C4-2B (cell line): ENCODE results near the gene MAP9.

Experiments used
- ZFX ChIP-seq: fragments of 450-650 bp; IDR thresholded peaks from 2 replicates; pipeline ENCODE4 v1.6.1; 2017
- TF ChIP-seq, protein P1 (sequence below): fragments of 450-650 bp; conservative IDR thresholded peaks from 2 replicates; pipeline ENCODE4 v1.5.1; 2017; ENCODE audit warnings: mild to moderate bottlenecking

DNA sequence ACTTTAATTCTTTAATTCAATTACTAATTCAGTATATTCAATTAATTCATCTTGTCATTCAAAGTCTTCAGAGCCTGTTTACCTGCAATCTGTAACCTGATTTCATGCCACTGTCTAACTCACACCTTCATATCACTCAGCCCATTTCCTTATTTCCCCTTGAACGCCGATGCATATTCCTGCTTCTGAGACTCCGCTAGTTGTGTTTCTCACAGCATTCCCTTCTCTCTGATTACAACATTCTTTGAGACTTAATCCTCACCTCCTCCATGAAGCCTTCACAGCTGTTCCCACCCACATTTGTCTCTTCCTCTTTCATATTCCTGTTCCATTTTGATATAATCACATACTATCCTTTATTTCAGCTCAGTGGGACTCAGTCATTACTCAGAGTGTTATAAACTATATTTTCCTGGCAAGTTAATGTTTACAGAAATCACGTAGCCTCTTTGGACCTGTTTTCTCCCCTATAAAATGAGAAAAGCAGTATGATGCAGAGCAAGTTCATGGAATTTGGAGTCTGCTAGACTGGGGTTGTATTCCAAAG, 69.0 kb downstream of the MAP9 start:
- TF ChIP-seq, protein P1, sequence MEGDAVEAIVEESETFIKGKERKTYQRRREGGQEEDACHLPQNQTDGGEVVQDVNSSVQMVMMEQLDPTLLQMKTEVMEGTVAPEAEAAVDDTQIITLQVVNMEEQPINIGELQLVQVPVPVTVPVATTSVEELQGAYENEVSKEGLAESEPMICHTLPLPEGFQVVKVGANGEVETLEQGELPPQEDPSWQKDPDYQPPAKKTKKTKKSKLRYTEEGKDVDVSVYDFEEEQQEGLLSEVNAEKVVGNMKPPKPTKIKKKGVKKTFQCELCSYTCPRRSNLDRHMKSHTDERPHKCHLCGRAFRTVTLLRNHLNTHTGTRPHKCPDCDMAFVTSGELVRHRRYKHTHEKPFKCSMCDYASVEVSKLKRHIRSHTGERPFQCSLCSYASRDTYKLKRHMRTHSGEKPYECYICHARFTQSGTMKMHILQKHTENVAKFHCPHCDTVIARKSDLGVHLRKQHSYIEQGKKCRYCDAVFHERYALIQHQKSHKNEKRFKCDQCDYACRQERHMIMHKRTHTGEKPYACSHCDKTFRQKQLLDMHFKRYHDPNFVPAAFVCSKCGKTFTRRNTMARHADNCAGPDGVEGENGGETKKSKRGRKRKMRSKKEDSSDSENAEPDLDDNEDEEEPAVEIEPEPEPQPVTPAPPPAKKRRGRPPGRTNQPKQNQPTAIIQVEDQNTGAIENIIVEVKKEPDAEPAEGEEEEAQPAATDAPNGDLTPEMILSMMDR, result no peak
- TF ChIP-seq ZFX, result no peak
